K562 (cell line): ENCODE data around the gene RHEBL1. TPM values are rescaled to one million over a fixed set of nuclear protein-coding genes. Genes with fewer than 3 reads are reported as not detected.
A peak's percentile ranks its signal among the peaks of the same experiment; 100 is the strongest.

Experiments
- ATAC-seq: fragments of 200-7000 bp; cut with Tn5 transposase; 3 replicates; pipeline ENCODE4 v1.9.1; 2020; ENCODE audit warnings: moderate library complexity
- BruUV-seq: library from RNA; stranded (reverse); fragments of 400-500 nt; replicated peaks from 2 replicates; lab custom pipeline; 2021; lab: Mats Ljungman, UMichigan
- CTCF ChIA-PET: fragments of 300-600 bp; formaldehyde crosslinking; extraction: SDS; loops from one replicate; lab custom pipeline; 2021; ENCODE audit warnings: low intra/inter-chr PET ratio; lab: Yijun Ruan, JAX
- POLR2A ChIA-PET: fragments of 300-600, 350-650 bp; sonication (Branson Sonifier 250); formaldehyde crosslinking; extraction: SDS; loops from one replicate; lab custom pipeline; 2021; ENCODE audit warnings: antibody characterized with exemption, inconsistent platforms; lab: Yijun Ruan, JAX
- DNase-seq, 4 experiments: peaks; one replicate each; pipeline versions ENCODE4 v3.0.0 to v3.0.0-alpha.2; 2011 to 2018; ENCODE audit warnings: low spot score in 3 of 4, mixed read lengths in 3 of 4; ENCODE audit errors: extremely low read depth in 1 of 4
- FAIRE-seq: peaks from 2 replicates; lab custom pipeline; 2011; peaks lifted over from hg19 to GRCh38; lab: Jason Lieb, UNC
- H2AFZ ChIP-seq: 2 replicates; pipeline ENCODE4 v1.6.0; 2011; ENCODE audit warnings: low read depth, low read length, control low read depth, inconsistent platforms
- H3K27ac ChIP-seq: fragments of 200-600 bp; 3 replicates; pipeline ENCODE4 v1.8.0; 2011; ENCODE audit warnings: low read depth, mild to moderate bottlenecking, control low read depth, inconsistent platforms, low read length, moderate library complexity, mixed read lengths; ENCODE audit errors: extremely low read depth
- H3K27me3 ChIP-seq, 2 experiments: fragments of 300-600 bp in 1 of 2; 2 replicates in 1 of 2; 3 replicates in 1 of 2; pipeline versions ENCODE4 v1.6.0 to v1.8.0; 2011; ENCODE audit warnings: inconsistent platforms in 2 of 2, low read length in 2 of 2, mild to moderate bottlenecking in 1 of 2, mixed read lengths in 1 of 2, moderate library complexity in 1 of 2; ENCODE audit not compliant: control insufficient read depth in 2 of 2, insufficient read depth in 2 of 2
- H3K36me3 ChIP-seq: fragments of 300-600 bp; 3 replicates; pipeline ENCODE4 v1.8.0; 2011; ENCODE audit warnings: mild to moderate bottlenecking, low read length, inconsistent platforms; ENCODE audit not compliant: control insufficient read depth, insufficient read depth
- H3K4me1 ChIP-seq, 2 experiments: fragments of 200-600 bp in 1 of 2; replicated peaks in 1 of 2; 2 replicates in 1 of 2; 3 replicates in 1 of 2; pipeline versions ENCODE4 v1.5.1 to v1.8.0; 2011; ENCODE audit warnings: inconsistent platforms in 2 of 2, low read length in 2 of 2, mild to moderate bottlenecking in 1 of 2, mixed read lengths in 1 of 2, moderate library complexity in 1 of 2; ENCODE audit not compliant: control insufficient read depth in 2 of 2, insufficient read depth in 2 of 2
- H3K4me2 ChIP-seq: 2 replicates; pipeline ENCODE4 v1.6.1; 2011; ENCODE audit warnings: low read length, control low read depth, inconsistent platforms, mixed read lengths; ENCODE audit not compliant: insufficient read depth
- H3K4me3 ChIP-seq: fragments of 200-600 bp; sonication (generic), shearing (Covaris generic); 2 replicates; pipeline ENCODE4 v1.5.1; 2016; ENCODE audit warnings: control low read depth, inconsistent platforms
- H3K79me2 ChIP-seq: fragments of 200-600 bp; 3 replicates; pipeline ENCODE4 v1.8.0; 2011; ENCODE audit warnings: low read length, inconsistent platforms; ENCODE audit not compliant: control insufficient read depth, insufficient read depth
- H3K9ac ChIP-seq, 2 experiments: 2 replicates each; pipeline versions ENCODE4 v1.6.0 to v1.6.1; 2011; ENCODE audit warnings: low read depth in 2 of 2, low read length in 2 of 2, control low read depth in 1 of 2, inconsistent platforms in 1 of 2, mild to moderate bottlenecking in 1 of 2, mixed read lengths in 1 of 2; ENCODE audit not compliant: insufficient read depth in 1 of 2
- H3K9me1 ChIP-seq: one replicate; pipeline ENCODE4 v1.6.0; 2011; ENCODE audit warnings: inconsistent platforms, mild to moderate bottlenecking, low read length, moderate library complexity; ENCODE audit not compliant: control insufficient read depth, insufficient read depth
- H3K9me3 ChIP-seq: replicated peaks from 2 replicates; pipeline ENCODE4 v1.5.1; 2011; ENCODE audit warnings: low read depth, low read length, inconsistent platforms; ENCODE audit not compliant: control insufficient read depth, insufficient read depth
- H4K20me1 ChIP-seq: replicated peaks from 2 replicates; pipeline ENCODE4 v1.6.1; 2011; ENCODE audit warnings: low read length, inconsistent platforms, mixed read lengths; ENCODE audit not compliant: control insufficient read depth, insufficient read depth
- CHD1 ChIP-seq: fragments of 200-600 bp; sonication (generic); IDR thresholded peaks from one replicate; pipeline ENCODE4 v1.6.1; 2012; ENCODE audit warnings: mild to moderate bottlenecking, moderate library complexity, low read length, inconsistent platforms
- ELF4 ChIP-seq: fragments of 450-650 bp; formaldehyde crosslinking; IDR thresholded peaks from 2 replicates; pipeline ENCODE4 v1.4.0; 2022; ENCODE audit warnings: missing genetic modification characterization
- FOXM1 ChIP-seq, 2 experiments: fragments of 450-650 bp in 1 of 2; sonication (generic) in 1 of 2; formaldehyde crosslinking in 1 of 2; IDR thresholded peaks; 2 replicates each; pipeline versions ENCODE4 v1.6.1 to v1.9.0; 2017 to 2022; ENCODE audit warnings: low read depth in 2 of 2, mild to moderate bottlenecking in 2 of 2, missing genetic modification reagents in 1 of 2, moderate library complexity in 1 of 2
- GATA2 ChIP-seq: sonication (generic); formaldehyde crosslinking; IDR thresholded peaks from 2 replicates; pipeline ENCODE4 v1.4.0; 2020; ENCODE audit warnings: mild to moderate bottlenecking, missing genetic modification reagents
- HDAC2 ChIP-seq: fragments of 450-650 bp; IDR thresholded peaks from 2 replicates; pipeline ENCODE4 v1.6.1; 2016; ENCODE audit warnings: mild to moderate bottlenecking
- HNRNPH1 ChIP-seq: fragments of 200-400 bp; formaldehyde crosslinking; optimal IDR thresholded peaks from 2 replicates; pipeline ENCODE3; 2017; ENCODE audit warnings: low read depth, mild to moderate bottlenecking, low read length, moderate library complexity
- HNRNPK ChIP-seq: fragments of 200-400 bp; formaldehyde crosslinking; IDR thresholded peaks from one replicate; pipeline ENCODE4 v1.6.1; 2018; ENCODE audit warnings: mild to moderate bottlenecking, low read depth, low read length; ENCODE audit not compliant: poor library complexity, severe bottlenecking
- JUND ChIP-seq, 2 experiments: IDR thresholded peaks; 2 replicates in 1 of 2; 3 replicates in 1 of 2; pipeline ENCODE4 v1.6.1; 2011; ENCODE audit warnings: borderline replicate concordance in 2 of 2, low read depth in 2 of 2, low read length in 2 of 2, improper control_type of control experiment in 1 of 2, missing biosample characterization in 1 of 2, missing genetic modification characterization in 1 of 2, missing genetic modification reagents in 1 of 2
- NCOA2 ChIP-seq, 2 experiments: fragments of 450-650 bp; IDR thresholded peaks; 2 replicates each; pipeline ENCODE4 v1.6.1; 2018; ENCODE audit warnings: mild to moderate bottlenecking in 2 of 2, moderate library complexity in 1 of 2; ENCODE audit not compliant: partially characterized antibody in 2 of 2
- POLR2H ChIP-seq: IDR thresholded peaks from 2 replicates; pipeline ENCODE4 v1.6.1; 2016; ENCODE audit warnings: missing genetic modification characterization, low read depth, mild to moderate bottlenecking, control low read depth, missing compliant biosample characterization, moderate library complexity
- STAT5A ChIP-seq: IDR thresholded peaks from 2 replicates; pipeline ENCODE4 v1.6.1; 2012; ENCODE audit warnings: low read length, inconsistent platforms, borderline replicate concordance
- ZNF140 ChIP-seq: fragments of 250-450 bp; sonication (Bioruptor Pico); IDR thresholded peaks from 2 replicates; pipeline ENCODE4 v1.8.0; 2021; ENCODE audit warnings: moderate library complexity, mild to moderate bottlenecking, inconsistent platforms
- ZNF3 ChIP-seq: fragments of 250-450 bp; sonication (Bioruptor Pico); IDR thresholded peaks from 2 replicates; pipeline ENCODE4 v1.5.0; 2021; ENCODE audit warnings: mild to moderate bottlenecking, moderate library complexity
- ZNF592 ChIP-seq: fragments of 450-650 bp; IDR thresholded peaks from 2 replicates; pipeline ENCODE4 v1.6.1; 2017; ENCODE audit warnings: antibody characterized with exemption, mild to moderate bottlenecking
- ZNF780A ChIP-seq: fragments of 250-450 bp; sonication (Bioruptor Pico); IDR thresholded peaks from 2 replicates; pipeline ENCODE4 v1.5.0; 2021; ENCODE audit warnings: mild to moderate bottlenecking
- WGBS: fragments of 100-300 bp; shearing (Covaris generic); methylation state at CpG from one replicate; pipeline ENCODE4 v1.1.6; 2016; ENCODE audit warnings: low coverage, mixed read lengths; ENCODE audit not compliant: insufficient coverage; ENCODE audit errors: missing lambda C conversion rate; 5-methylcytosine and 5-hydroxymethylcytosine counted together
- in situ Hi-C: fragments of 300-500 bp; cut with MboI; formaldehyde crosslinking; loops from 4 replicates; pipeline ENCODE4 v1.15.0; 2018; ENCODE audit warnings: inconsistent platforms, mixed read lengths
- intact Hi-C: fragments of 100-400 bp; cut with micrococcal nuclease; formaldehyde crosslinking; loops from 2 replicates; pipeline ENCODE4 v1.14.2; 2022
- polyA plus RNA-seq, 8 experiments: library from polyadenylated mRNA; depleted of rRNA in 4 of 8; stranded (reverse) in 5 of 8; unstranded in 3 of 8; fragments of >200 nt; fragmentation: Nextera tagmentation in 2 of 8; fragmentation: Illumina TruSeq in 1 of 8; extraction: Ambion mirVana in 2 of 8; extraction: Trizol in 1 of 8; gene quantifications; 2 replicates each; pipeline versions ENCODE4 v1.2.1 to v1.2.3, GENCODE V29; 2011 to 2014; ENCODE audit warnings: inconsistent platforms in 1 of 8, missing spikeins in 1 of 8
- total RNA-seq, 7 experiments: library from RNA; depleted of rRNA in 6 of 7; stranded (reverse); fragments of >200 nt in 6 of 7; fragmentation: Illumina TruSeq in 2 of 7; extraction: Trizol in 2 of 7; gene quantifications; 2 replicates each; pipeline versions ENCODE4 v1.2.1 to v1.2.3, GENCODE V29; 2011 to 2021; ENCODE audit warnings: low replicate concordance in 1 of 7

The RHEBL1 gene
- total and polyA plus RNA-seq, 9 of the 15 experiments (the other 6 are each of a cell fraction or from before 2014, with no cell fraction given), result 4.3 to 36.1 (median 8.2) TPM

GRCh38 chr12:49018261-49019119 is 51.3 kb downstream of the RHEBL1 start, which contains the start of gene PRKAG1 (continued):
- peak; percentile 97 for TF ChIP-seq POLR2H (tag)
- peak; percentile 39 for TF ChIP-seq CHD1
- no peak; the same call in 1 of the 2 replicates for TF ChIP-seq ZNF3 (CRISPR knock-in tag)
- 0 out of 2 replicates have a peak, but pooled peaks have one; percentile 49 for TF ChIP-seq JUND (IDR thresholded peaks at IDR 0.05; ENCODE audit: borderline replicate concordance, low read depth, low read length)
- TF ChIP-seq JUND (tag; IDR thresholded peaks at IDR 0.05; ENCODE audit: borderline replicate concordance, low read depth, low read length), result no peak; the same call in 2 of the 3 replicates
- TF ChIP-seq FOXM1 (IDR thresholded peaks at IDR 0.05; ENCODE audit: low read depth), result no peak
- TF ChIP-seq FOXM1 (CRISPR knock-in tag; IDR thresholded peaks at IDR 0.05; ENCODE audit: low read depth), result no peak; the same call in 1 of the 2 replicates
- TF ChIP-seq ZNF140 (CRISPR knock-in tag), result no peak
- TF ChIP-seq, all 486 proteins: peak for 167

GRCh38 chr12:49017891-49018260 is 51.9 kb downstream of the RHEBL1 start:
- in situ Hi-C loops (no loop called here), intact Hi-C loops (loop anchor here (2.0 kb wide), 1 partner anchor 21 kb away; no protein-coding TSS in a partner anchor)
- H3K4me2 ChIP-seq, result peak overlapping the region; percentile 86
- peak overlapping the region; percentile 93 to 99 for H3K9ac ChIP-seq
- peaks cover 41% of the 10 kb centered on the region for H3K36me3 ChIP-seq
- H3K4me1 ChIP-seq, result peaks cover 40 to 49% of the 10 kb centered on the region in 2 experiments
- no peaks in the 10 kb centered on the region for H3K27me3 ChIP-seq
- POLR2A ChIA-PET, result interaction anchor here (0.6 to 6.8 kb wide), 10 partner anchors 16 to 330 kb away, joined by 3 to 78 read pairs (median 4); partner anchors contain the start of genes DDN, TUBA1B and TUBA1C
- no TSS peak for BruUV-seq
- CTCF ChIA-PET, result interaction anchor here (2.3 kb wide), 1 partner anchor 22 kb away, joined by 11 read pairs; no protein-coding TSS in a partner anchor
- 3% methylated on average over 8 of the region's 8 CpGs for WGBS
- peak overlapping the region; percentile 99 for H3K27ac ChIP-seq
- ATAC-seq (peak; percentile 13), FAIRE-seq (peak; percentile 76), DNase-seq (peak in 2 of 4 experiments; percentile 46 to 57)
- no peaks in the 10 kb centered on the region for H3K9me1 ChIP-seq
- 0 out of 2 replicates have a peak, but pooled peaks cover 3% of the 10 kb centered on the region for H4K20me1 ChIP-seq
- H2AFZ ChIP-seq, result peak overlapping the region; percentile 74
- H3K4me3 ChIP-seq, result peak overlapping the region; percentile 69
- no peaks in the 10 kb centered on the region for H3K9me3 ChIP-seq
- H3K79me2 ChIP-seq, result peaks cover 30% of the 10 kb centered on the region
- TF ChIP-seq STAT5A, result no peak
- TF ChIP-seq GATA2 (CRISPR knock-in tag), result 0 out of 2 replicates have a peak, but pooled peaks have one; percentile 36
- TF ChIP-seq ELF4 (CRISPR knock-in tag), result no peak
- no peak for TF ChIP-seq NCOA2 (IDR thresholded peaks at IDR 0.05; ENCODE audit: partially characterized antibody in 2 of 2)
- 0 out of 2 replicates have a peak, but pooled peaks have one; percentile 35 for TF ChIP-seq ZNF592
- no peak for TF ChIP-seq ZNF780A
- no peak for TF ChIP-seq HNRNPH1
- no peak for TF ChIP-seq HNRNPK
- no peak for TF ChIP-seq HDAC2
